IPS-15b (cell line): ENCODE data around the gene GABRB1.
"Not testable (repeated sequence)": the region's sequence is repeated elsewhere in the genome, so short reads cannot be mapped to it uniquely, and the experiment has no call there.

Source experiments
- H3K27me3 ChIP-seq: one replicate; pipeline ENCODE4 v1.6.1; 2013; ENCODE audit warnings: low read length; ENCODE audit not compliant: control insufficient read depth, insufficient read depth
- H3K36me3 ChIP-seq: one replicate; pipeline ENCODE4 v1.6.1; 2013; ENCODE audit warnings: low read length; ENCODE audit not compliant: control insufficient read depth, insufficient read depth
- H3K4me1 ChIP-seq: one replicate; pipeline ENCODE4 v1.6.1; 2013; ENCODE audit warnings: mild to moderate bottlenecking, low read length; ENCODE audit not compliant: control insufficient read depth, insufficient read depth
- H3K4me3 ChIP-seq: one replicate; pipeline ENCODE4 v1.5.1; 2013; ENCODE audit warnings: low read depth, low read length
- H3K9ac ChIP-seq: one replicate; pipeline ENCODE4 v1.6.1; 2013; ENCODE audit warnings: low read depth, mild to moderate bottlenecking, low read length
- H3K9me3 ChIP-seq: one replicate; pipeline ENCODE4 v1.6.1; 2013; ENCODE audit warnings: mild to moderate bottlenecking, low read length; ENCODE audit not compliant: control insufficient read depth, insufficient read depth

The GABRB1 gene

GRCh38 chr4:47373709-47374108 is 342.3 kb downstream of the GABRB1 start:
- Histone ChIP-seq H3K4me1 (no peaks in the 10 kb centered on the region), H3K9ac (no peak overlapping the region), H3K4me3 (no peak overlapping the region), H3K27me3 (no peaks in the 10 kb centered on the region), H3K9me3 (no peaks in the 10 kb centered on the region), H3K36me3 (no peaks in the 10 kb centered on the region)

- Histone ChIP-seq H3K4me3 (no peak overlapping the region), H3K9me3 (no peaks in the 10 kb centered on the region), H3K27me3 (no peaks in the 10 kb centered on the region), H3K4me1 (no peaks in the 10 kb centered on the region), H3K36me3 (no peaks in the 10 kb centered on the region), H3K9ac (no peak overlapping the region)
Measured at GRCh38 chr4:47374477-47374876, 343.1 kb downstream of the GABRB1 start.

GRCh38 chr4:47378021-47378530 is 346.7 kb downstream of the GABRB1 start:
- H3K36me3 ChIP-seq, H3K9ac ChIP-seq, H3K4me1 ChIP-seq, H3K9me3 ChIP-seq, H3K27me3 ChIP-seq, H3K4me3 ChIP-seq: not testable (repeated sequence)

- no peaks in the 10 kb centered on the region for H3K27me3 ChIP-seq
- no peaks in the 10 kb centered on the region for H3K9me3 ChIP-seq
- H3K9ac ChIP-seq: no peak overlapping the region
- H3K4me1 ChIP-seq: no peaks in the 10 kb centered on the region
- no peak overlapping the region for H3K4me3 ChIP-seq
- no peaks in the 10 kb centered on the region for H3K36me3 ChIP-seq
Measured at GRCh38 chr4:47381172-47381571, 349.8 kb downstream of the GABRB1 start.

GRCh38 chr4:47382846-47383360 is 351.5 kb downstream of the GABRB1 start:
- Histone ChIP-seq H3K9me3 (no peaks in the 10 kb centered on the region), H3K27me3 (no peaks in the 10 kb centered on the region), H3K4me3 (no peak overlapping the region), H3K4me1 (no peaks in the 10 kb centered on the region), H3K9ac (no peak overlapping the region), H3K36me3 (no peaks in the 10 kb centered on the region)

DNA sequence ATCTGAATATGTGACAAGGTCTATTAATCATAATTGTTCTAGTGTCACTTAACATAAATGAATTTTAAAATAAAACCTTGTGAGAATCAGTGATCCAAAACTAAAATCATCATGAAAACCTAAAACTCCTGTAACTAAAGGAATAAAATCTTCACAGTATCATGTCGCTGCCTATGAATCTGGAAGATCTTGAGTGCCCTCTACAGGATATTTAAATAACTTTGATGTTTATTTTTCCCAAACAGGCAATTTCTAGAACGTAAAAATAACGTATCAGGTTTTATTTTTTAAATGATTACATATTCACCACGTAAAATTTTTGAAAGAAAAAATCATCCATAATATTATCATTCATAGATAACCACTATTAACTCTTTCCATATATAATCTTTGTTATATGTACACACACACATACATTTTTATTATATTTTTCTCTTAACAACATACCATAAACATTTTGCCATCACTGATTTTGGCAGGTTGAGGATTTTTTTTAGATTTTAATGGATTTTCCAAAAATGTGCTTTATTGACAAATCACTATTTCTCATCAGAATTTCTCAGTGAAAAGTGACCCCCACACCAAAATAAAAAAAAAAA is 352.6 kb downstream of the GABRB1 start:
- no peak overlapping the region for H3K4me3 ChIP-seq
- H3K9me3 ChIP-seq: no peaks in the 10 kb centered on the region
- H3K27me3 ChIP-seq: no peaks in the 10 kb centered on the region
- no peaks in the 10 kb centered on the region for H3K36me3 ChIP-seq
- no peaks in the 10 kb centered on the region for H3K4me1 ChIP-seq
- no peak overlapping the region for H3K9ac ChIP-seq

DNA sequence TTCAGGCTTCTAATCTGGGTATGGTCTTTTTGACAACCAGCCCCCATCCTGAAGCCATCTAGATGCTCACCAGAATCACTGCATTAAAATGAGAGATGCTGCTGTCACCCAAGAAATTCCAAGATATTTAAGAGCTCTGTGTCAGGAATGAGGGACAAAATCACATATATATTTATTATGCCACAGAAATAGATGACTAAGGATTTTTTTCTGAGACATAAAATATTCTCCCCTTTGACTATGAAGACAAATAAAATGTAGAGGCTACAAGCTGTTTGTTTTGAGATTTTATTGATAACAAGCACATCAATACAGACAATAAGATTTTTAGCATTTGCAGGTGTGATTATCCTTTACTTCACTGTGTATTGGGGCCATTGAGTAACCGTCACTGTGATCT is 354.8 kb downstream of the GABRB1 start:
- no peak overlapping the region for H3K4me3 ChIP-seq
- no peaks in the 10 kb centered on the region for H3K9me3 ChIP-seq
- H3K4me1 ChIP-seq: no peaks in the 10 kb centered on the region
- H3K9ac ChIP-seq: no peak overlapping the region
- no peaks in the 10 kb centered on the region for H3K36me3 ChIP-seq
- no peaks in the 10 kb centered on the region for H3K27me3 ChIP-seq

- Histone ChIP-seq H3K4me1 (no peaks in the 10 kb centered on the region), H3K36me3 (no peaks in the 10 kb centered on the region), H3K27me3 (no peaks in the 10 kb centered on the region), H3K9me3 (no peaks in the 10 kb centered on the region), H3K9ac (no peak overlapping the region), H3K4me3 (no peak overlapping the region)
Measured at GRCh38 chr4:47386561-47387235, 355.3 kb downstream of the GABRB1 start.

GRCh38 chr4:47390428-47391125 is 359.2 kb downstream of the GABRB1 start:
- Histone ChIP-seq H3K27me3 (no peaks in the 10 kb centered on the region), H3K4me1 (no peaks in the 10 kb centered on the region), H3K9me3 (no peaks in the 10 kb centered on the region), H3K9ac (no peak overlapping the region), H3K36me3 (no peaks in the 10 kb centered on the region), H3K4me3 (no peak overlapping the region)

- Histone ChIP-seq H3K4me3 (no peak overlapping the region), H3K27me3 (no peaks in the 10 kb centered on the region), H3K9me3 (no peaks in the 10 kb centered on the region), H3K36me3 (no peaks in the 10 kb centered on the region), H3K9ac (no peak overlapping the region), H3K4me1 (no peaks in the 10 kb centered on the region)
Measured at GRCh38 chr4:47391256-47391655, 359.9 kb downstream of the GABRB1 start.

DNA sequence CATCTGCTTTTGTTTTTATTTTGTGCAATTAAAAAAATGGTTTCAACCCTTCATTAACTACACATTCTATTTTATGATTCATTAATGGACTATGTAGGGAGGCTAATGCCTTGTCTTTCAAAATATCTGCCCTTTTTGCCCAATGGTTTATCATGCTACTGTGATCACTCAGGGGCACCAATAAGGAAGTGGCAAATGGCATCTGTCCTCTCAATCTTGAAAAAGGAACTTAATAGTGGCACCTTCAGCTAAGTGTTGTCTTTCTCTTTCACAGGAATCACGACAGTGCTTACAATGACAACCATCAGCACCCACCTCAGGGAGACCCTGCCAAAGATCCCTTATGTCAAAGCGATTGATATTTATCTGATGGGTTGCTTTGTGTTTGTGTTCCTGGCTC is 375.0 kb downstream of the GABRB1 start:
- Histone ChIP-seq H3K36me3 (no peaks in the 10 kb centered on the region), H3K4me1 (no peaks in the 10 kb centered on the region), H3K27me3 (no peaks in the 10 kb centered on the region), H3K4me3 (no peak overlapping the region), H3K9ac (no peak overlapping the region), H3K9me3 (no peaks in the 10 kb centered on the region)

GRCh38 chr4:47410271-47410670 is 378.9 kb downstream of the GABRB1 start:
- no peaks in the 10 kb centered on the region for H3K36me3 ChIP-seq
- no peaks in the 10 kb centered on the region for H3K9me3 ChIP-seq
- H3K9ac ChIP-seq: no peak overlapping the region
- no peaks in the 10 kb centered on the region for H3K27me3 ChIP-seq
- H3K4me3 ChIP-seq: no peak overlapping the region
- H3K4me1 ChIP-seq: peaks cover 8% of the 10 kb centered on the region
